ENCODE data around the gene ATP1B3.
"Not testable (repeated sequence)": the region's sequence is repeated elsewhere in the genome, so short reads cannot be mapped to it uniquely, and the experiment has no call there.

The ATP1B3 gene

GRCh38 chr3:141909408-141909807, 33.0 kb downstream of the ATP1B3 start:
- no peak for DNase-seq

GRCh38 chr3:141909986-141910385, 33.5 kb downstream of the ATP1B3 start:
- DNase-seq, result not testable (repeated sequence)

- no peak for DNase-seq
Measured at GRCh38 chr3:141913150-141913811, 36.8 kb downstream of the ATP1B3 start.

GRCh38 chr3:141914311-141914710, 37.9 kb downstream of the ATP1B3 start:
- DNase-seq, result no peak

GRCh38 chr3:141915016-141915415, 38.6 kb downstream of the ATP1B3 start:
- DNase-seq, result no peak

GRCh38 chr3:141915766-141916165, 39.3 kb downstream of the ATP1B3 start:
- no peak for DNase-seq

GRCh38 chr3:141920701-141921100, 44.3 kb downstream of the ATP1B3 start:
- DNase-seq, result no peak

- no peak for DNase-seq
Measured at GRCh38 chr3:141921316-141921715, 44.9 kb downstream of the ATP1B3 start.

- not testable (repeated sequence) for DNase-seq
Measured at GRCh38 chr3:141925677-141926076, 49.2 kb downstream of the ATP1B3 start.

GRCh38 chr3:141926929-141927328, 50.5 kb downstream of the ATP1B3 start:
- DNase-seq, result no peak

- no peak for DNase-seq
Measured at GRCh38 chr3:141928631-141929270, 52.3 kb downstream of the ATP1B3 start.

GRCh38 chr3:141929341-141929995, 53.0 kb downstream of the ATP1B3 start:
- no peak for DNase-seq

GRCh38 chr3:141930801-141931200, 54.4 kb downstream of the ATP1B3 start:
- no peak for DNase-seq

- DNase-seq, result no peak
Measured at GRCh38 chr3:141933421-141934300, 57.2 kb downstream of the ATP1B3 start.

GRCh38 chr3:141934354-141934753, 57.9 kb downstream of the ATP1B3 start:
- no peak for DNase-seq

GRCh38 chr3:141938011-141938500, 61.6 kb downstream of the ATP1B3 start:
- DNase-seq, result peak; percentile 42

- DNase-seq, result peak; percentile 41
Measured at GRCh38 chr3:141939759-141940158, 63.3 kb downstream of the ATP1B3 start.

GRCh38 chr3:141940194-141940776, 63.8 kb downstream of the ATP1B3 start:
- peak; percentile 58 for DNase-seq

- DNase-seq, result no peak
Measured at GRCh38 chr3:141941093-141941492, 64.7 kb downstream of the ATP1B3 start.

GRCh38 chr3:141942006-141942405, 65.6 kb downstream of the ATP1B3 start:
- DNase-seq, result no peak

- DNase-seq, result no peak
Measured at GRCh38 chr3:141945726-141946485, 69.5 kb downstream of the ATP1B3 start.

- no peak for DNase-seq
Measured at GRCh38 chr3:141949399-141949798, 73.0 kb downstream of the ATP1B3 start.
